HepG2 (cell line): ENCODE results near the gene ZBTB37.

Experiments used
- BRCA1 ChIP-seq: sonication (generic); formaldehyde crosslinking; IDR thresholded peaks from 2 replicates; pipeline ENCODE4 v1.4.0; 2020; ENCODE audit warnings: missing genetic modification reagents
- CTCF ChIP-seq: sonication (generic); formaldehyde crosslinking; IDR thresholded peaks from 2 replicates; pipeline ENCODE4 v1.5.0; 2020; ENCODE audit warnings: mild to moderate bottlenecking, missing genetic modification reagents, moderate library complexity
- E2F5 ChIP-seq: sonication (generic); formaldehyde crosslinking; conservative IDR thresholded peaks from 2 replicates; pipeline ENCODE4 v1.4.0; 2020; ENCODE audit warnings: missing genetic modification reagents
- ESRRA ChIP-seq: sonication (generic); formaldehyde crosslinking; IDR thresholded peaks from 2 replicates; pipeline ENCODE4 v1.5.1; 2020; ENCODE audit warnings: mild to moderate bottlenecking, low read depth, missing genetic modification reagents
- JUNB ChIP-seq: sonication (generic); formaldehyde crosslinking; IDR thresholded peaks from 2 replicates; pipeline ENCODE4 v1.8.0; 2022; ENCODE audit warnings: missing genetic modification reagents, mild to moderate bottlenecking, borderline replicate concordance
- KIAA2018 ChIP-seq: sonication (generic); formaldehyde crosslinking; IDR thresholded peaks from 2 replicates; pipeline ENCODE4 v1.5.0; 2020; ENCODE audit warnings: mild to moderate bottlenecking, missing genetic modification reagents, borderline replicate concordance
- TBP ChIP-seq: sonication (generic); formaldehyde crosslinking; IDR thresholded peaks from 2 replicates; pipeline ENCODE4 v1.5.0; 2020; ENCODE audit warnings: missing genetic modification reagents
- YY1 ChIP-seq: IDR thresholded peaks from 2 replicates; pipeline ENCODE4 v1.6.1; 2011; ENCODE audit warnings: low read length, low read depth, moderate library complexity, mild to moderate bottlenecking; ENCODE audit not compliant: insufficient read depth, insufficient replicate concordance
- ZNF205 ChIP-seq: IDR thresholded peaks from 2 replicates; pipeline ENCODE4 v1.6.1; 2018; ENCODE audit warnings: missing biosample characterization, missing genetic modification reagents
- ZNF609 ChIP-seq: sonication (generic); formaldehyde crosslinking; IDR thresholded peaks from 2 replicates; pipeline ENCODE4 v1.4.0; 2020; ENCODE audit warnings: mild to moderate bottlenecking, missing genetic modification reagents, borderline replicate concordance

- TF ChIP-seq CTCF (CRISPR knock-in tag) (no peak), KIAA2018 (no peak), E2F5 (CRISPR knock-in tag) (no peak), BRCA1 (CRISPR knock-in tag) (no peak), ESRRA (CRISPR knock-in tag) (no peak), ZNF205 (CRISPR knock-in tag) (no peak), YY1 (no peak), JUNB (no peak), TBP (CRISPR knock-in tag) (no peak), ZNF609 (CRISPR knock-in tag) (no peak)
Measured at GRCh38 chr1:173856903-173857302, 11.3 kb upstream of the ZBTB37 start.
